ENCODE results near the gene CDH2.
"Not testable (repeated sequence)": the region's sequence is repeated elsewhere in the genome, so short reads cannot be mapped to it uniquely, and the experiment has no call there.

- not testable (repeated sequence) for TF ChIP-seq CTCF, EP300, POLR2A, POLR2AphosphoS5 (IDR thresholded peaks at IDR 0.05)
Observed at GRCh38 chr18:27906189-27906588, 270.7 kb downstream of the CDH2 start.
